Esophagus muscularis mucosa (tissue), 4 donors: ENCODE results near the gene RAG1.

Experiments
- EP300 ChIP-seq: sonication (generic); formaldehyde crosslinking; IDR thresholded peaks from one replicate; pipeline ENCODE4 v1.6.1; 2017; ENCODE audit warnings: antibody characterized with exemption
- POLR2A ChIP-seq: fragments of 450-650 bp; IDR thresholded peaks from one replicate; pipeline ENCODE4 v1.6.1; 2017; ENCODE audit warnings: antibody characterized with exemption, moderate library complexity, mild to moderate bottlenecking, low read depth
- TF ChIP-seq, protein P1 (sequence below), 3 experiments: fragments of 200-600 bp in 2 of 3; fragments of 450-650 bp in 1 of 3; sonication (generic) in 2 of 3; IDR thresholded peaks; one replicate each; pipeline ENCODE4 v1.5.1; 2017 to 2019; ENCODE audit warnings: antibody characterized with exemption in 3 of 3, mild to moderate bottlenecking in 2 of 3, moderate library complexity in 1 of 3

DNA sequence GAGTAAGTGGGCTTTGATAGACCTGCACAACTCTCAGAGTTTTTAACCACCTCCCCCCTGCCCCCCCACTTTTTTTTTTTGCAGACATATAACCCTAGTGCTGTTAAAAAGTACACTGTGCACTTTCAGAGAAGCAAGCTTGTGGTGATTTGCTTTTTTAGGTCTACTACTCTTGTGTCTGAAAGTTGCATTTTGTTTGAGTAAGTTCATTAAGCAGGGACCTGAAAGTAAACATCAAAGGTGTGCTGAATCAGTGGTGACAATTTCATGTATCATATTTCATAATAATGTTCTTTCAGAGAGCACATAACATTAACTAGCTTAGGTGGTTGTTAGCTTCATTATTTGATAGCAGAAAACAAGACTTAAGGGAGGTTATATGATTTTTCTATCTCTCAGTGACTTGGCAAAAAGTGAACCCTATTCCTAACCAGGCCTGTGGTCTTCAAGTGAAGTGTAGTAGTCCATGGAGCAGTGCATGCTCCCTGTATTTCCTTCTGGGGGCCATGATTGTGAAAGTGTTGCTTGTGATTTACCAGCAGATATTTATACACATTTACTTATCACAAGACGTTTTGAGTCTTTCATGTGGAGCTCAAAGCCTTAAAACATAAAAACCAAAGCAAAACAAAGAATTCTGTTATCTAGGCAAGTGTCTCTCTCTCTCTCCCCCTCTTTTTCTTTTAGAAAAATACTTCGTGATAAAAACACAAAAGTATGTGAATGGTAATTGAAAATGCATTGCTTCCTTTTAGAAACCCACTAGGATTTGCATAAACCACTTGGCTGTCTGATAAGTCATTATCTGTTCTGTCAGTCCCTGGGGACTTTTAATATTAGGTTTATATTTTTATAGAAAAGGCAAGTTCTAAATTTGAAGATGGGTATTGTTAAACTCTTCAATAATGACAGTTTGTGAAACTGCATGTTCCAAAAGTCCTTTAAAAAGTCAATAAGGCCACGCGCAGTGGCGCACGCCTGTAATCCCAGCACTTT, 37.7 kb downstream of the RAG1 start:
- TF ChIP-seq, protein P1, sequence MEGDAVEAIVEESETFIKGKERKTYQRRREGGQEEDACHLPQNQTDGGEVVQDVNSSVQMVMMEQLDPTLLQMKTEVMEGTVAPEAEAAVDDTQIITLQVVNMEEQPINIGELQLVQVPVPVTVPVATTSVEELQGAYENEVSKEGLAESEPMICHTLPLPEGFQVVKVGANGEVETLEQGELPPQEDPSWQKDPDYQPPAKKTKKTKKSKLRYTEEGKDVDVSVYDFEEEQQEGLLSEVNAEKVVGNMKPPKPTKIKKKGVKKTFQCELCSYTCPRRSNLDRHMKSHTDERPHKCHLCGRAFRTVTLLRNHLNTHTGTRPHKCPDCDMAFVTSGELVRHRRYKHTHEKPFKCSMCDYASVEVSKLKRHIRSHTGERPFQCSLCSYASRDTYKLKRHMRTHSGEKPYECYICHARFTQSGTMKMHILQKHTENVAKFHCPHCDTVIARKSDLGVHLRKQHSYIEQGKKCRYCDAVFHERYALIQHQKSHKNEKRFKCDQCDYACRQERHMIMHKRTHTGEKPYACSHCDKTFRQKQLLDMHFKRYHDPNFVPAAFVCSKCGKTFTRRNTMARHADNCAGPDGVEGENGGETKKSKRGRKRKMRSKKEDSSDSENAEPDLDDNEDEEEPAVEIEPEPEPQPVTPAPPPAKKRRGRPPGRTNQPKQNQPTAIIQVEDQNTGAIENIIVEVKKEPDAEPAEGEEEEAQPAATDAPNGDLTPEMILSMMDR (IDR thresholded peaks at IDR 0.05): no peak
- no peak for TF ChIP-seq POLR2A
- TF ChIP-seq EP300: no peak
